GM21717 (cell line): ENCODE data around the gene CD79B.
"Not testable (repeated sequence)": the region's sequence is repeated elsewhere in the genome, so short reads cannot be mapped to it uniquely, and the experiment has no call there.

ENCODE experiments used
- ATAC-seq: cut with Tn5 transposase; IDR thresholded peaks from one replicate; pipeline ENCODE4 v1.9.1; 2021; ENCODE audit warnings: mild to moderate bottlenecking, moderate library complexity; ENCODE audit not compliant: unreplicated experiment

CD79B gene

DNA sequence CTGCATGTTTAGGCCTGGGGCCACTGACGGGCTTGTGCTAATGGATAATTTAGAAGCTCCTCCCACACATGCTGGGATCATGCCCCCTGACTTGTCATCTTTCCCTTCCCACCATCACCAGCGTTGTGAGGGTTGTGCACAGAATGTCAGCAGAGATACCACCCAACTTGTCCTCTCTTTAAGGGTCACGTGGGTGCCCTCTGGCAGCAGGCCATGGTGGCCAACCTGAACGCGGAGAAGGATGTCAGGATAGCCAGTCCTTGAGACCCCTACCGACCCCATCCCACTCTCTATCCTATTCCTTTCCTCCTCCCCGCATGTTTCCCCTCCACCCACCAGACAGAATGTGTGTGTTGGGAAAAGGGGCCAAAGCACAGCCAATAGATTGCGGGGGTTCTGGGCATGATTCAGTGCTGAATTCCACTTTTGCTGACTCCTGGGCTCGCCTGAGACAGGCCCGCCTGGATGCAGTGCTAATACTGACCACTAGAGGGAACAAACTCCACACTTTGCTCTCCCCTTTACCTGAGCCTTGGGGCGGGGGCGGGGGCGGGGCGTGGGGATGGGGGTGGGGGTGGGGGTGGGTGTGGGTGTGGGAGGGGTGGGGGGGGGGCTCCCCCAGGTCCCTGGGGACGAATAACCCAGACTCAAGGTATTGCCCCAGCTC lies 50.1 kb downstream of the CD79B start, which contains the start of gene GH2:
GH2 (minus strand) TSS at position 10 of the 667 bp plus-strand sequence. CDS start 143 bp downstream, outside the sequence.
- ATAC-seq, result no peak

DNA sequence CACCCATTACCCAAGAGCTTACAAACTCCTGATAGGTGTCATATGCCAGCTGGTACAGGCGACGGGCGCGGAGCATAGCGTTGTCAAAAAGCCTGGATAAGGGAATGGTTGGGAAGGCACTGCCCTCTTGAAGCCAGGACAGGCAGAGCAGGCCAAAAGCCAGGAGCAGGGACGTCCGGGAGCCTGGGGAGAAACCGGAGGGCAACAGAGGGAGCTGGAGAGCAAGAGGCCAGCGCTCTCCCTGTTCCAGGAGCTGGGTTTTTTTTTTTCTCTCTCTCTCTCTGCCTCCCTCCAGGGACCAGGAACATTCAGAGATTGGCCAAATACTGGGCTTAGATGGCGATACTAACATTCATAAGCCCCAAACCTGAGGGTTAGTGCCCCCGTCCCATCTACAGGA lies 50.8 kb downstream of the CD79B start:
- not testable (repeated sequence) for ATAC-seq

DNA sequence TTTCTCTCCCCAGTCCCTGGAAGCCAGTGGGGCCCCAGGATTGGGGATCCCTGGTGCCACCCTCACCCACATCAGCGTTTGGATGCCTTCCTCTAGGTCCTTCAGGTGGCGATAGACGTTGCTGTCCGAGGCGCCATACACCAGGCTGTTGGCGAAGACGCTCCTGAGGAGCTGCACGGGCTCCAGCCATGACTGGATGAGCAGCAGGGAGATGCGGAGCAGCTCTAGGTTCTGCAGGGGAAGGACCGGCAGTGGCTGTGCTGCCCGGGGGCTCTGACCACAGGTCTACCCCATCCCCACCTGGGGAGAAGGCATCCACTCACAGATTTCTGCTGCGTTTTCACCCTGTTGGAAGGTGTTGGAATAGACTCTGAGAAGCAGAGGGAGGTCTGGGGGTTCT lies 51.4 kb downstream of the CD79B start:
- no peak for ATAC-seq
